ENCODE results near the gene LAMA5.

LAMA5 gene, protein sequence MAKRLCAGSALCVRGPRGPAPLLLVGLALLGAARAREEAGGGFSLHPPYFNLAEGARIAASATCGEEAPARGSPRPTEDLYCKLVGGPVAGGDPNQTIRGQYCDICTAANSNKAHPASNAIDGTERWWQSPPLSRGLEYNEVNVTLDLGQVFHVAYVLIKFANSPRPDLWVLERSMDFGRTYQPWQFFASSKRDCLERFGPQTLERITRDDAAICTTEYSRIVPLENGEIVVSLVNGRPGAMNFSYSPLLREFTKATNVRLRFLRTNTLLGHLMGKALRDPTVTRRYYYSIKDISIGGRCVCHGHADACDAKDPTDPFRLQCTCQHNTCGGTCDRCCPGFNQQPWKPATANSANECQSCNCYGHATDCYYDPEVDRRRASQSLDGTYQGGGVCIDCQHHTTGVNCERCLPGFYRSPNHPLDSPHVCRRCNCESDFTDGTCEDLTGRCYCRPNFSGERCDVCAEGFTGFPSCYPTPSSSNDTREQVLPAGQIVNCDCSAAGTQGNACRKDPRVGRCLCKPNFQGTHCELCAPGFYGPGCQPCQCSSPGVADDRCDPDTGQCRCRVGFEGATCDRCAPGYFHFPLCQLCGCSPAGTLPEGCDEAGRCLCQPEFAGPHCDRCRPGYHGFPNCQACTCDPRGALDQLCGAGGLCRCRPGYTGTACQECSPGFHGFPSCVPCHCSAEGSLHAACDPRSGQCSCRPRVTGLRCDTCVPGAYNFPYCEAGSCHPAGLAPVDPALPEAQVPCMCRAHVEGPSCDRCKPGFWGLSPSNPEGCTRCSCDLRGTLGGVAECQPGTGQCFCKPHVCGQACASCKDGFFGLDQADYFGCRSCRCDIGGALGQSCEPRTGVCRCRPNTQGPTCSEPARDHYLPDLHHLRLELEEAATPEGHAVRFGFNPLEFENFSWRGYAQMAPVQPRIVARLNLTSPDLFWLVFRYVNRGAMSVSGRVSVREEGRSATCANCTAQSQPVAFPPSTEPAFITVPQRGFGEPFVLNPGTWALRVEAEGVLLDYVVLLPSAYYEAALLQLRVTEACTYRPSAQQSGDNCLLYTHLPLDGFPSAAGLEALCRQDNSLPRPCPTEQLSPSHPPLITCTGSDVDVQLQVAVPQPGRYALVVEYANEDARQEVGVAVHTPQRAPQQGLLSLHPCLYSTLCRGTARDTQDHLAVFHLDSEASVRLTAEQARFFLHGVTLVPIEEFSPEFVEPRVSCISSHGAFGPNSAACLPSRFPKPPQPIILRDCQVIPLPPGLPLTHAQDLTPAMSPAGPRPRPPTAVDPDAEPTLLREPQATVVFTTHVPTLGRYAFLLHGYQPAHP (N-terminal part only)

DNA sequence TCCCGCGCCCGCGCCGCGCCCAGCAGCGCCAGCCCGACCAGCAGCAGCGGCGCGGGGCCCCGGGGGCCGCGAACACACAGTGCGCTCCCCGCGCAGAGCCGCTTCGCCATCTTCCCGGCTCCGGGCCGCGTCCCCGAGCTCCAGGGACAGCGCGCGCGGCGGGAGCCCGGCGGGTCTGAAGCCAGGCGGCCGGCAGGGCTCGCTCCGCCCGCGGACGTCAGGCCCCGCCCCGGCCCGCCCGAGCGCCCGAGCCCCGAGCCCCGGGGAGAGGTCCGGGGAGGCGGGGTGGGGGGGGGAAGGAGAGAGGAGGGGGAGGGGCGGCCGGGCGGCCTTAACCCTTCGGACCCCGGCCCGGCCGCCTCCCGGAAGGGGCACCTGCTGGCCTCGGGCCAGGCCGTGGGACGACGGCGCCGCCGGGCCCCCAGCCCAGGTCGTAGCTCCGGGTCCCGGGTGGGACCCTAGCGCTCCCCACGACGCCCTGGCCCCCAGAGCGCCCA, at the start of gene LAMA5:
LAMA5 (minus strand) TSS at position 177 of the 497 bp plus-strand sequence; CDS start at position 110, 67 bp downstream.
- no peak for DNase-seq (ENCODE audit: low read depth in 2 of 2)

DNA sequence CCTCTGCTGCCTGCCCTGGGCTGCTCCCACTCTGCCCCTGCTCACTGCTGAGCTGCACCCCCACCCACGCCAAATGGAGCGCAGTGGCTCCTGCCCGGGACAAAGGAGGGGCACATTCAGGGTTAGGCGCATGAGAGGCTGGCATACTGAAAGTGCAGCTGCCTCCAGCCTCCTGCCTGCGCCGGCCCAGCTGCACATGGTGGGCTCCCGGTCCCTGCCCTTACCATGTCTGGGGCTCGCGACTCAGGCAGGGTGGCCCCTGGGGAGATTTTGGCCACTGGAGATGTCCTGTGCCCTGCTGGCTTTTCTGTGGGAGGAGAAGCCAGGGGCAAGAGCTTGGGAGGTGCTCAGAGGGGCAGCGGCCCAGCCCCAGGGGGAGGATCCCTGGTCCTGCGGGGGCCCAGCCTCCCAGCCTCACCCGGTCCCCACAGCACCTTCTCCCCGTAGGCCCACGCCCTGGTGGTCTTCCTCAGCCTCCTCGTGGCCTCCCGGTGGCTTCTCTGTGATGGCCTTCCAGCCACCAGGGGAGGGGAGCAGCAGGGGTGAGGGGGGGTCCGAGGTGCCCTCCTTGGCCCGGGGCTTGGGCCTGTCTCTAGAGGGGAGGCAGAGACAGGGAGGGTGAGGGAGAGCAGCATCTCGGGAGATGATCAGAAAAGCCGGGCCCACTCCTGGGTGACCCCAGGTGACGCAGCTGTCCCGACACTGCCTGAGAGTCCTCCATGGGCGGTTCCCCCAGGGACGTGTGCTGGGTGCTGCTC, 48.4 kb upstream of the LAMA5 start:
- DNase-seq (ENCODE audit: low read depth in 2 of 2) = no peak

DNA sequence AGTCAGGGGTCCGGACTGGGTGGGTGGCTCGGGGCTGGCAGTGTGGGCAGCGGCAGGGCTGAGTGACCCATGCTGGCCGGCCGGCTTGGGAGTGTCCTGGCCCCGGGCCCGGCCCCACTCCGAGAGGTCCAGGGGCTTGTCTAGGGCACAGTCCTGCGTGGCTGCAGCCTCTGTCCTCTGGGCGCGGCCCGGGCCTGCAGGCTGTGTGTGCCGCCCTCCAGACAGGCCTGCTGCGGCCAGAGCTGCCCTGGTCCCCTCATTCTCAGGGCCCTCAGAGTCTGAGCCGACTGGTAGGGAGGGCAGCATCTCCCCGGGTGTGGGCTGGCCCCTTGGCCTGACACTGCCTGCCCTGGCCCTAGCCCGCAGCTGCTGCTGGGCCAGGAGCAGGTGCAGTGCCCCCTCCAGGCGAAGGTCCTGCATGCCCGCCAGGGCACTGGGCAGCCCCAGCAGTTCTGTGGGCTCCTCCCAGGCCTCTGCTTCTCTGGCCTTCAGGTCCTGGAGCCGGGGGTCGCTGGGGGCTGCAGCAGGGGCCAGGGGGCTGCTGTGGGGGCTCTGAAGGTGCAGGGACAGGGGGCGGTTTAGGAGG, 46.9 kb upstream of the LAMA5 start:
- no peak for DNase-seq (ENCODE audit: low read depth in 2 of 2)

DNA sequence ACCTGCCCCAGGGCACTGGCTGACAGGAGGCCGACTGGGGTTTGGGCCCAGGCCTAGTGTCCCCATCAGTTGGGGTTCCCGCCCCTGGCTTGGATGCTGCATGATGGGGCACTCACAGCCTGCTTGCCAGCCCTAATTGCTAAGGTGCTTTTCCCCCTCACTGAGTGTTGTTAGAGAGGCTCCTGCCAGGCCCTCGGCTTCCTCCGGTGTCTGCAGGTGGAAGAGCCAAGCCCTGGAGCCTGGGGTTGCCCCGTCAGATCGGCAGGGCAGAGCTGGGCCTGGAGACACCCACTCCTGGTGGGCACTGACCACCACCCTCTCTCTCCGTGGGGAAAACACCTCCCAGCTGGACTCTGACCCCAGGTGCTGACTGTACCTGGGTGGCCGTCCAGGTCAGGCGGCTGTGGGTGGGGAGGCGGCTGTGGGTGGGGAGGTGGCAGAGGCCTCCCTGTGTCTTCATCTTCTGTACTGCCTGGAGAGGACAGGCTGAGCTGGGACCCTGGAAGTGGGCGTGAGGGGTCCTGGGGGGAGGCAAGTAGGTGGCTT, 46.0 kb upstream of the LAMA5 start:
- DNase-seq (ENCODE audit: low read depth in 2 of 2) = no peak

DNA sequence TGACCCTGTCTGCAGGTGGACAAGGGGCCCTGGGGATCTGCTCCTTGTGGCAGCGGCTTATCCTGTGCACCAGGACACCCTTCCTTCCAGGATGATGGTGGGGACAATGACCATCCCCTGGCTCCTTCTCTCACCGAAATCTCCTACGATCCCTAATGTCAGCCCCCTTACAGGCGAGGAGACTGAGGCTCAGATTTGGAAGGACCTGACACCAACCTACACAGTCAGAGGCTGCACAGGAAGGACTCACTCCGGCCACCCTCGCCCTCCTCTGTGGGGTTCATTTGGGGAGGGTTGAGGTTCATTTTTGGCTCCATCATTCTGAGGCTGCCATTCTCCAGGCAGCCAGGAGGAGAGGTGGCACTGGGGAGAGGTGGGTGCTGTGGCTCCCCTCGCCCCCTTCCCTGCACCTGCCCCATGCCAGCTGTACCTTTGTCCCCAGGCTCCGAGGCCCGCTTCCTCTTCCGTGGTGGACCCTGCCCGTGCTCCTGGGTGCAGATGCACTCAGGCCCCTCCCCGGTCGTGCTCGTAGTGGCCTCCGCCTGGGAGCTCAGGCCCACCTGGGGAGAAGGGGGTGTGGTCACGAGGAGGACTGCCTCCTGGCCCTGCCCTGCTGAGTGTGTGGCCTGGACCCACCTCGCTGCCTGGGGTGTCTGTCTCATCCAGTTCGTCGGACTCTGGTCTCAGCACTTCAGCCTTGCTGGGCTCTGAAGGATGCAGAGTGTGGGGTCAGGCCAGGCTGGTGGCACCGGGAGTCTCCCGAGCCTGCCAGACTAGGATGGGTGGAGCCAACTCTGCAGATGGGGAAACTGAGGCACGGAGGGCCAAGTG, 45.3 kb upstream of the LAMA5 start:
- DNase-seq (ENCODE audit: low read depth in 2 of 2) = no peak

DNA sequence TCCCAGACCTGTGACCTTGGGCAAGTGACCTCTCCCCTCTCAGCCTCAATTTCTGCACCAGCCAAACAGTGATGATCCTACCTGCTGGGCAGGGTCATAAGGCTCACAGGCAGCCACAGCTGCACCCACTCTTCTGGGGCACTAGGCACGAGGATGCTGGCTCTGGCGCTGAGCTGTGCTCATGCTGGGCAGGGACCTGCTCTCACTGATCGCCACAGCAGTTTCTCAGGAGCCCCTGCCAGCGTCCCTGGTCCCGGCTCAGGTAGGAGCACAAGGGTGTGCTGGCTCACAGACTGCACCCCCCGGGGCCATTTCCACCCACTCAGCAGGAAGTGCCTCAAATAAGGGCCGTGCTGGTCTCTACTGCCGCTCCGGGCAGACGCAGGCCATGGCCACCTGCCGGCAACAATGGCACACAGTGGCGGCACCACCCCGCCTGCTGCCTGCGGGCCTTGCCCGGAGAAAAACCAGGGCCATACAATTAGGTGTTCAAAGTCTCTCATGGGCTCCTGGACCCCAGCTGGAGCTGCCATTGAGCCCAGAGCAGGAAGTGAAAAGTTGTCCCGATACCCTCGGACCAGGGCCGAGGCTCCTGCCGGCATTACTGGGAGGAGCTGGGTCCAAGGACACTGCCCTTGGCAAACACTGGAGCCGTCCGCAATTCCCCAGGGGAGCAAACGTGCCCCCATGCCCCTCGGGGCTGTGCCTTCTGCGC, 44.5 kb upstream of the LAMA5 start:
- no peak for DNase-seq (ENCODE audit: low read depth in 2 of 2)

DNA sequence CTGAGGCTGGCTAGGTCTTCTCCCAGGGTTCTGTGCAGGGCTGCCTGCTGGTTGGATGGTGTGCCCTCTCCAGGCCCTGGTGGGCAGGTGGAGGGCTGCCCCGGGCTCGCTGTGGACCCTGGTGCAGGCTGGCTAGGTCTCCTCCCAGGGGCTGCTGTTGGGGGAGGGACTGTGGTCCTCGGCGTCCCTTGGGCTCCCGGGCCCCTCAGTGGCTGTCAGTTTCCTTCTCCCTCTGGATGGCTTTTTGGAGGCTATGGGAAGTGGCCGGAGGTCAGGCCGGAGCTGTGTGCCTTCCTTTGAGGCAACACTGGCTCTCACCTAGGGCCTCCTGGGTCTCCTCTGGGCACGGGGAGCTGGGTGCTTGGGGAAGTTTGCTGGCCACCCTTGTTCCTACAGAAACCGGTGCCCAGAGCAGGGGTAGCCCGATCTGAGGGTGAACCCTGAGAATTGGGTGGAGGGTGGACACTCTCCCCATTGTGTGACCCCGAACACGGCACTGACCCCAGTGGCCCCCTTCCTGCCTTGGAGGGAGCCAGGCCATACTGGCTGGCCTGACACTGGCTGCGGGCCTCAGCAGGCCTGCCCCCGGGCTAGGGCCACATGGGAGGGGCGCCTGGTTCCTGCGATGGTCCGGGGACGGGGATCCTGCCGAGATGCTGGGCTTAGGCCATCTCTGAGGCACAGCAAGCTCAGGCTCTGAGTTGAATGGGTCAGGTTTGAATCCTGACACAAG, 43.8 kb upstream of the LAMA5 start:
- no peak for DNase-seq (ENCODE audit: low read depth in 2 of 2)

DNA sequence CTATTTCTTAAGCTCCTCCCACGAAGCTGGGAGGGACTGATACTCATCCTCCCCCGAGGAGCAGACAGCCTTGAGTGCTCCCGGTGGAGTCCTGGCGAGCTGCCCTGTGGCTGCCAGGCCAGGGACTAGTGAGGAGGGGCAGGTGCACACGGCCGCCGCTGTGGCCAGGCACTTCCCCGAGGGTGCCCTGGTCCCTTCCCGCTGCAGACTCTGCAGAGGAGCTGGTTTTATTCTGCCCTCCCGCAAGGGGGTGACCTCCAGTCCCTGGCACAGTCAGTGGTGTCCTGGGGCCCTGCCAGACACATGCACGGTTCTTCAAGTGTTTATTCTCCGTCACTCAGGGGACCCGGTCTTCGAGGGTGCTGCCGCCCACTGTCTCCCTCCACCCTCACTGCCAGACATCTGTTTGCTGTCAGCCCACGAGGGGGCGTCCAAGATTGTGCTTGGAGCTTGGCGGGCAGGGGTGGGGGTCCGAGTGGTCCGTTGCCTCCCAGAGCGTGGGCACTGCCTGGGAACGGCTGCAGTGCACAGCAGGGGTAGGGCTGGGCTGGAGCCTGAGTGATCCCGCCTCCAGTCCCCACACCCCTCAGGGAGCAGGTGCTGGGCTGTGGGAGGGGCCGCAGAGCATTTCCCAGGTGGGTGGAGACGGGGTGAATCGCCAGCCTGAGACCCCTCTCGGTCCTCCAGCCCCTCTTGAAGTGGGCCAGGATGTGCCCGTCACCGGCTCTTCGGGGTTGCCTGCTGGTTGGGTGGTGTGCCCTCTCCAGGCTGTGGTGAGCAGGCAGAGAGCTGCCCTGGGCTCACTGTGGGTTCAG, 43.0 kb upstream of the LAMA5 start:
- DNase-seq (ENCODE audit: low read depth in 2 of 2) = no peak

DNA sequence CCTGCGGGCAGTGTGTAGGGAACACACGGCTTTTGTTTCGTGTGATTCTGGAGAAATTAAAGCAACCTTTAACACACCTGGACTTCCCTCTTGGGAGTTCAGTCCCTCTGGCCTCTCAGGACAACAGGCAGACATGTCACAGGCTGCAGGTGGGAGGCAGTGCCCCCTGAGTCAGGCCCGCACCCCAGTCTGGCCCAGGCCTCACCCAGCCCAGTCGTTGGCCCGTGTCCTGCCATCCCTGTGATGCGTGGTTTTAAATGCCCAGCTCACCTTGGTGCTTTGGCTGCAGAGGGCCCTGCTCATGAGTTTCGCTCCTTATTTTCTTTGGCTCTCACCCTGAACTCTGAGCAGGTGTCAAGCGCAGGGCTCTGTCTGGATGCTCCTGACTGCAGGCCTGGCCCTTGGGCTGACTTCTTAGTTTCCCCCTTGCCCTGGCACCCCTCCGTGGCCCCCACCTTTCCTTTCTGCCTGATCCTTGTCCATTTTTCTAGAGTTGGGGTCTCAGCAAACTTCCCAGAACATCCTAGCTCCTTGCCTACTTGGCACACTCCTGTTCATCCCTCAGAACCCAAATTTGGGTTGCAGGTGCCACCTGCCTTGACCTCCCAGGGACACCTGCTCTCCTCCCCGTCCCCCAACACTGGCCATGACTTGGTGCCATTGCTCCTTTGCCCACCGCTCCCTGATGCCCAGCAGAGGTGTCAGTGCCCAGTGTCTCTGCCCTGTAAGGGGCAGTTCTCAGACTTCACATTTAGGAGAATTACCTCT, 42.2 kb upstream of the LAMA5 start:
- DNase-seq (ENCODE audit: low read depth in 2 of 2) = no peak

DNA sequence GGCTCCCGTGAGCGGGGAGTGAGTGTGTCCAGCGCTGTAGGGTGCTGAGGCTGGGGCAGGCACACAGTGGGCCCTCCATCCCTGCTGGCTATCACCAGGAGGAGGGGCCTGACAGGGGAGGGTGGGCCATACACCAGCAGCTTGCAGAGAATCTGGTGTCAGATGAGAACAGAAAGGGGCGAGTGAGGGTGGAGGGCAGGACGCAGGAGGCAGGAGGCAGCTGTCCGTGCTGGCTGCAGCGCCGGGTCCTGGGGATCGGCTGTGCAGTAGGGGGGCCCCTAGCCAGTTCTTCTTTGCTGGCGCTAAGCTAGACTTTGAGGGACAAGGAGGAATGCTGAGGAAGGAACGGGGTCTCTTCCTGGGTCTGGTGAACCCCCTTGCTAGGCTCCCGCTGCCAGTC, 41.5 kb upstream of the LAMA5 start:
- DNase-seq (ENCODE audit: low read depth in 2 of 2) = no peak

DNA sequence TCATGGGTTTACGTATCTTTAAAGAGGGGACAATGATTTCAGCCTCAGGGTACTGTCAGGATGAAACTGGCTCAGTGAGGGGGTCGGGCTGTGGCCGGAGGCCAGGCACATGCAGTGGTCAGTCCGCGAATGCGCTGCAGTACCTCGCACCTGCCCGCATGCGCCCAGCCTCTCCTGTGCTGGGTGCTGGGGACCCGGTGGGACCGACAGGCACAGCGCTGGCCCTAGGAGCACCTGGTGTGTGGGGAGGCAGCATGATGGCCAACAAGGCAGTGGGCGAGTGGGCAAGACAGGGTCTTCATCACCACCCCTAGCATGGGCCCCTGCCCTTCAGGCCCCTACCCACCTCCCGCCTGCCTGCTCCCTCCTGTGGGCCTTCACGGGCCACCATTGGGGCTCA, 40.9 kb upstream of the LAMA5 start:
- no peak for DNase-seq (ENCODE audit: low read depth in 2 of 2)

DNA sequence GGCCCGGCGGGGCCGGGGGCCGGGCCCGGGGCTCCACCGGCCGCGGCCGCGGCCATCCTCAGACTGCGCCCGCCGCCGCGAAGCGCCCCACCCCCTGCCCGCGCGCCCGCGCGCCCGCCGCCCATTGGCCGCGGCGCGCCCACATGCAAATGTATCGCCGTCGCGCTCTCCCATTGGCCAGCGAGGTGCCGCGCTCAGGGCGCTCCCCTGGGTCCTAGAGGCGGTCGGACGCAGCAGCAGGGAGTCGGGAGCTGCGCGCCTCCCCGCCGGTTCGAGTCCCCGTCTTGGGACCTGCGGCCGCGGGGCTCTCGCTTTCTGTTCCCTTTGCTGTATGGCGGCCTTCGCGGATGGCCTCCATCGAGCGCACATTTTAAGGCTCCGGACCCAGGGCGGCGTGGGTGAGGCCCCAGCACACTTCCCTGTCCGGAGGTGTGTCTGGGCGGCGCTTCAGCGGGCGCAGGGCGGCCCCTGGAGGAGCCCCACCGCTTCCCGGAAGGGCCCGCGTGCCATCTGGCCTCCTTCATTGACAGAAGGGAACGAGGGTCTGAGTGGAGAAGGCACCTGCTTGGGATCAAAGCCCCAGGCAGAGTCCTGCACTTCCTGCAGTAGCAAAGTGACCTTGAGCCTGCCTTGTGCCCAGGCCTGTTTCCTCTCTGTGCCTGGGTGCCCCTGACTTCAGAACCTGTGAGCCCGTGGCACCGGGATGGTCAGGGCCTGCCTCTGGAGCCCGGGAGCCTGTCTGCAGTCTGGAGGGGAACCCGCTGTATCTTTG, 40.3 kb upstream of the LAMA5 start, which contains the start of gene CABLES2:
CABLES2 (minus strand) TSS at position 65 of the 772 bp plus-strand sequence; CDS start at position 56, 9 bp downstream.
- peak; percentile 74 to 79 for DNase-seq (ENCODE audit: low read depth in 2 of 2)

DNA sequence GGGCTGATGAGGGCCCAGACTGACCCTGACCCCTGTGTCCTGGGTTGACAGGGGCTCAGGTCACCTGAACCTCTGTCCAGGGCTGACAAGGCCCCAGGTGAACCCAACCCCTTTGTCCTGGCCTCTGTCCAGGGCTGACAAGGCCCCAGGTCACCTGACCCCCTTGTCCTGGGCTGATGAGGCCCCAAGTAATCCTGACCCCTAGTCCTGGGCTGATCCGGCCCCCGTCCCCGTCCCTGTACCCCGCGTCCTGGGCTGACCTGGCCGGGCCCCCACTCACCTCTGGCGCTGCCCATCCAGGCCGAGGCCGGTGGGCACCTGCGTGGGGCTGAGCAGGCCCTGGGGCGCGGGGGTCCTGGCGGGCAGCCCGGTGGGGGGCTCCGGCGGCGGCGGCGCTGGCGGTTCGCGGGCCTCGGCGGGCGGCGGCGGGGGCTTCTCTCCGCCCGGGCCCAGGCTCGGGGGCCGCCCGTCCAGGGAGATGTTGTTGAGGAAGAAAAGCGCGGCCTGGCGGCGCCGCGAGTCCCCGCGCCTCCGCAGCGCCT, 39.6 kb upstream of the LAMA5 start:
- no peak for DNase-seq (ENCODE audit: low read depth in 2 of 2)

DNA sequence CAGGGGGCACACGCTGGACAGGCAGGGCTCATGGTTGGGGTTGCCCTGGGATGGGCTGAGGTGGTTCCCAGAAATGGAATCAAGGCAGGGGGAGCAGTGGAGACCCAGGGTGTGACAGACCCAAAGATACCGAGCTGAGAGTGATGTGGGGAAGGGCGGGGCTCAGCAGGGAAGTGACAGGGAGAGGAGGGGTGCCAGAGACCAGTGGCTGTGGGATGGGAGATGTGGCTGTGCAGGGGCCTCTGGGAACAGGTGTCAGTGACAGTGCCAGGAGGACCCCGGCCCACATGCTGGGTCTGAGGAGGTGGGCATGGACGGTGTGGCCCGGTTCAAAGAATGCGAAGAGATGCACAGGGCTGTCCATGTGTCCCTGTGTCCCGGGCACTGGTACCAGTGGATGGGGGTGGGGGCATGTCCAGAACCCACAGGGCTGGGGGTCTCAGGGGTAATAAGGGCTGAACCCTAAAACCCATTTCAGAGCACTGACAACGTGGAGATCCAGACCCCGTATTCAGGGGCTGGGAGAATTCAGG, 38.9 kb upstream of the LAMA5 start:
- DNase-seq (ENCODE audit: low read depth in 2 of 2) = no peak

Data from fibroblast of skin of left biceps (primary cell).